NCI-H1092 treated with DMSO at 0.1 percent for 48 hours (cell line): ENCODE results near the gene CYP2D6.

Experiments
- DNase-seq: peaks from one replicate; lab custom pipeline; 2025; lab: John Stamatoyannopoulos, UW

CYP2D6 gene

GRCh38 chr22:42084874-42085273 lies 45.7 kb downstream of the CYP2D6 start:
- no peak for DNase-seq

DNA sequence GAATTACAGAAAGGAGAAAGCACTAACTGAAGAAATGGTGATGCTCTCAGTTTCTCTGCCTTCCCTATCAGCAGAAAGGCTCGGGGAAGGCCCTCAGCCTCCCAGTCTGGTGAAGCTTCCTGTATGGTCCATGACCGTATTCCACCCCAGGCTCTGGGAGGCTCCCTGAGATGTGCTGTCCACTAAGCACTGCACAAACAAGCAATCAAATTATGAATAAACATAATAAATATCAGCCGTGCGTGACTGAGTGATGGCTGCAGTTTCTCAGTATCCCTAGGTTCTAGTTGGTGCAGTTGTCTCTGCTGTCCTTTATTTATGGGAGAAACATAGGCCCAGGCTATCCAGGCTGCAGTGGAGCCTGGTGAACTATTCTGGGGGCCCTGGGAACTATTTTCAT lies 47.5 kb downstream of the CYP2D6 start:
- DNase-seq: no peak

DNA sequence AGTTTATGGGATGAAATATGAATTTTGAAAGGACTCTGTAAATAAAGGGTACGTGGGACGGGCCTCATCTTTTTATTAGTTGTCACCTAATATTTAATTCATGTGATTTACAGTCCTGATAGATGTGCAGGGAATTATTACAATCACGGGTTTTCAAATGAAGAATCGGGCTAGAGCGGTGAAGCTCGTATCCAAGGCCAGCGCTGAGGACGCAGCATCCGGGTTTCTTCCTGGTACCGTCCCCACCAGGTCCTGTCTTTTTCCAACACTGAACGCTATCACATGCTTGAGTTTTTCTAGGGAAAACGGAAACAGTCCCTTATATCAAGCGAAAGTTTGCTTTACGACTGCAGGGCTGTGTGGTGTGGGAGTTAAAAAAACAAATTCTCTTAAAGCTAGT lies 50.3 kb downstream of the CYP2D6 start:
- DNase-seq: peak; percentile 66

- DNase-seq: peak; percentile 98
Observed at GRCh38 chr22:42079319-42080251, 51.0 kb downstream of the CYP2D6 start, which contains the start of gene SMDT1. TSS of gene SMDT1 (plus strand) at chr22:42079700. CDS start at chr22:42079769, 69 bp downstream.

DNA sequence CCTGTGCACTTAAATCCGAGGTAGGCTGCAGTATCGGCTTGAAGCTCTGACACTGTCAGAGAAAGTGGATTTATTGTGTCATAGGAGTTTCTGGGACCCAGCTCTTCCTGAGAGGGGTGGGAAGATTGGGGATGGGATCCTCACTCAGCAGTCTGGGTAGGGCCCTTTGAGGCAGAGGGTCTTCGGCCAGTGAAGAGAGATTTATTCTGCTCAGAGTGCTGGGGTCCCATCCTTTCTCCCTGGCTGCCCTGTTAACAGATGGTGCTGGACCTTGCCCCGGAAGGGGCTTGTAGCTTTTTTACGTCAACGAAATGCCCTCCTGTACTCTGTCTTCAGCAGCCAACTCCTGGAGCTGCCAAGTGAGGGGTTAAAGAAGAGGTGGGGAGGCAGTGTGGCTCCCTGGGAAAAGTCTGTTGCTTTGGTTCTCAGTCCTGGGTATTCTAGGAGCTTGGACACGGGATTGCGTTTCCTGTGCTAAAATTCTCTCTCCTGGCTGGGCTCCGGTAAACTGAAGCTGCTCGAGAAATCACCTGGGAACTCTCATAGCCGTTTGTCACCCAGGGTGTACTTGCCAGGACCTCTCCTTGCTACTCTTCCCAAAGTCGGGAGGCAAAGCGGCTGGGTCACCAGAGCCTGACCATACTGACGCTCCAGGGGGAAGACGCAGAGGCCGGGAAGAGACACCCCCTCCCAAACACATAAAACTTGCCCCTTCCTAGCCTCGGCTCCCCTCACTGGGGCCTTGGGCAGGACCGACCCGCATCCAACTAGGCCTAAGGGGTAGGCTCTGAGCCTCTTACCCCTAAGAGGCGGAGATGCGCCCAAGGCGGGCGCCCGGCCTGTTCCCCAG lies 51.9 kb downstream of the CYP2D6 start:
- peak; percentile 34 for DNase-seq

- DNase-seq: no peak
Observed at GRCh38 chr22:42077486-42078125, 53.0 kb downstream of the CYP2D6 start.

DNA sequence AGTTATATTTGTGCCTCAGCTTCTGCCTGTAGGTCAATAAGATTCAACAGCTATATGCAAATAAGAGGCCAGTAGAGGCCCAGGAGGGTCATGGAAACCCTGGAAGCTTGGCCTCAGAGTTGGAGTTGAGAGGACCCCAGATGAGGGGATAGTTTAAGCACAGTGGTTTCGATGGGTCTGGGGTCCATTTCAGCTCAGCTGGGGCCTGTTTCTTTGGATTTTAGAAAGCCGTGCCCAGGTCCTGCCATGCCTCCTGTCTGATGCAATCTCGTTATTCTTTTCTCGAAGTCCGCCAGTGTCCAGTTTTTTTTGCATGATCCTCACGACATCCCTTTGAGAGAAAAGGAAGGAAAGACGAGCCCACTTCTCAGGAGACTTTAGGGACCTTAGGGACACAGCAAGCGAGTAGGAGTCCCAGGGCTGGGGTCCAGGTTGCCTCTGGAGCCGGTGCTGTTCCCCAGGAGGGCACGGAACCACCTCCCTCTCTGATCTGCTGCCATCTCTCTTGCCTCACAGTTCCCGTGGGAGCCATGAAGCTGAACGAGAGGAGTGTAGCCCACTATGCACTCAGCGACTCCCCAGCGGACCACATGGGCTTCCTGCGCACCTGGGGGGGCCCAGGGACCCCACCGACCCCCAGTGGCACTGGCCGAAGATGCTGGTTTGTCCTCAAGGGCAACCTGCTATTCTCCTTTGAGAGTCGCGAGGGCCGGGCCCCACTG lies 53.7 kb downstream of the CYP2D6 start:
- DNase-seq: no peak
